HG02852 (cell line): ENCODE data around the gene KIF1B.
A peak's percentile ranks its signal among the peaks of the same experiment; 100 is the strongest.

ENCODE experiments used
- ATAC-seq: cut with Tn5 transposase; IDR thresholded peaks from one replicate; pipeline ENCODE4 v1.9.1; 2021; ENCODE audit warnings: mild to moderate bottlenecking, moderate library complexity; ENCODE audit not compliant: unreplicated experiment

Gene KIF1B

GRCh38 chr1:10209905-10210810, at the start of gene KIF1B:
Gene KIF1B, plus strand, starts transcription at chr1:10210570. Its CDS starts 21,759 bp downstream, at chr1:10232329.
- peak; percentile 98 for ATAC-seq

DNA sequence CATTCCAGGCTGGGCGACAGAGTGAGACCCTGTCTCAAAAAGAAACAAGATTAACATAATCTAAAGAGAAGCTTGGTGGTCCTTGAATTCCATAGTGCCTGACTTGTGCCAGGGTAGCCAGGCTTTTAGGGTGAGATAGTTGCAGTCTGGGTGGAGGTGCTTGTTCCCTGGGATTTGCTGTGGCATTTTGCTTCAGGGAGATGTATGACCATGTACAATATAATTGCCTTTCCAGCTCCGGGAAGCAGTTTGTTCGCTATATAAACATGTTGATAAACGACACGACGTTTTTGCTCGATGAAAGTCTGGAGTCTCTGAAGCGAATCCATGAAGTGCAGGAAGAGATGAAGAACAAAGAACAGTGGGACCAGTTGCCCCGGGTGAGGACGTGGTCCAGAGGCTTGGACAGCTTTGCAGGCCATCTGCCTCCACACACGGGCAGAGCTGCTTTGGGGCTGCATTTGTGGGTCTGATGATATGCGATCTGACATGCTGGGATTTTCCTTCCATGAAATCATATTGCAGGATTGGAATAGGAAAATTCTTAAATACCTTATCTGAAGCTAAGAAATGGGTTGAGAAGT, 49.4 kb upstream of the KIF1B start:
- no peak for ATAC-seq

GRCh38 chr1:10161541-10162290, 48.7 kb upstream of the KIF1B start:
- no peak for ATAC-seq

DNA sequence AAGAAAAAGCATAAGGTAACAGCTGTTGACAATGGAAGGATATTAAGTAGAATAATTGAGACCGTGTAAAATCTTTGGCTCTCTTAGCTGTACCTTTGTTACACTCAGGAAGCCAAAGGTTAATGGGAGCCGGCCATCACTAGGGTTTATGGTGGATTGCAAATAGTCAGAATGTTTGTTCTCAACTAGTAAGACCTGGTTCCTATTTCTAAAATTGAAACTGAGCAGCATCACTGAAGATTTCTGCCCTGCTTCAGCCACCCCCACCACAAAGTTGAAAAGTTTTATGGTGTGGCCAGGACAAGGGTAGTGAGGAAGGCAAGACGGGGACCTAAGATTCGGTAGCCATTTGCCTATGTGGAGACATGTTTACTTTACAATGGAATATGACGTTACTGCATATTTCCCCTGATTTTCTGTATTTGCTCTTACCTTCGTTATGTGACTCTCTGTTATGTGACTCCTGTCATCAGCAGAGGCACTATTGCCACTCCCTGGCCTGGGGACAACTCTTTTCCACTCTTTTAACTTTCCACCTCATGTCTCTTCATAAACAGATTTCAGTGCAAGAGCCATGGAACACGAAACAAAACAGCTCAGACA, 41.4 kb upstream of the KIF1B start:
- ATAC-seq: no peak

- ATAC-seq: no peak
Observed at GRCh38 chr1:10170239-10170574, 40.2 kb upstream of the KIF1B start.

GRCh38 chr1:10171105-10171767, 39.1 kb upstream of the KIF1B start:
- ATAC-seq: no peak

- no peak for ATAC-seq
Observed at GRCh38 chr1:10171995-10172669, 38.2 kb upstream of the KIF1B start.

DNA sequence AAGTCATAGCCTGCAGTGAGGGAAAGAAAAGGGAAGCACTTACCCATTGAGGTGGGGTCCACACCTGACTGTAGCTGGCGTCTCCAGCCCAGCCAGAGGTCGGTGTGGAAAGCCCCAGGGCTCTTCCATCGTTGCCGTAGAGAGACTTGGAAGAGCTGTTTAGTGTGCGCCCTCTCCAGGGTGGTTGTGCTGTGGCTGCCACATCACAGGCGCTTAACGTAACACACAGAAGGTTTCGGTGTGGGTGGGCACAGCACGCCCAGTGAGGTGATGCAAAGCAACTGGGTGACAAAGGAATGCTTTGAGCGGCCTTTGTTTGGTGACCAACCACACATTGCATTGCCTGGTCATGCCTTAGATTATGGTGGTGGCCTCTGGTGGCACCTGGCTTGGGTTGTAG, 36.8 kb upstream of the KIF1B start:
- no peak for ATAC-seq

- no peak for ATAC-seq
Observed at GRCh38 chr1:10177876-10178275, 32.5 kb upstream of the KIF1B start.

DNA sequence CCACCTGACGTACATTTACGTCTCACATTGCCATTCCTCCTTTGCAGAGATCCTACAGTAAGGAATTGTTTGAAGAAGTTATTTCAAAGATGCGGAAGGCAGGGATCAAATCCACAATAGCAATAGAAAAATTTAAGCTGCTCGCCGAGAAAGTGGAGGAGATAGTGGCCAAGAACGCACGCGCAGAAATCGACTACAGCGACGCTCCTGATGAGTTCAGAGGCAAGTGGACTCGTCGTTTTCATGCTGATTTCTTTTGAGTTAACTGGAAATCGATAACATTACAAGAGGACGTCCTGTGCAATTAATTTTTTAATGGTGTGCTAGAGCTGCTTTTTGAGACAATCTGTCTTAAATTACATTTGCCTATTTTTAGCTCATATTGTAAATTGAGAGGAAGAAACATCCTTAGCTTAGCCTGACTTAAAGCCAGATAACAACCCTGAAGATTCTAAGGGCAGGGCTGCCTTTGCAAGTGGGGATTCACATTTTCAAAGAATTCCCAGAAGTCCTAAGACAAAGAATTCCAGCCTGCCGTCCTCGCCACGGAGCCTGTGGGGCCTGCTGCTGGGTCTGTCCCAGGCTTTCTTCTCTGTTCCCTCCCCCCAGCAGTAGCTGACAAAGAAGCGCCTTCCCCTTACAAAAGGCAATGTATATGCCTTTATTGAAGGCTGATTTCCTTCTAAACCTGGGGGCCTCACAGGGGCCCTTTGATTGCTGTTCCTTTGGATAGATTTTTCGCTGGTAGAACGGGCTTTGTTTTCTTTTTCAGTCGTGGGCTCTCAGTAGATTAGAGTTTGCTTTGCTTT, 31.6 kb upstream of the KIF1B start:
- no peak for ATAC-seq

GRCh38 chr1:10179406-10180091, 30.8 kb upstream of the KIF1B start:
- no peak for ATAC-seq

DNA sequence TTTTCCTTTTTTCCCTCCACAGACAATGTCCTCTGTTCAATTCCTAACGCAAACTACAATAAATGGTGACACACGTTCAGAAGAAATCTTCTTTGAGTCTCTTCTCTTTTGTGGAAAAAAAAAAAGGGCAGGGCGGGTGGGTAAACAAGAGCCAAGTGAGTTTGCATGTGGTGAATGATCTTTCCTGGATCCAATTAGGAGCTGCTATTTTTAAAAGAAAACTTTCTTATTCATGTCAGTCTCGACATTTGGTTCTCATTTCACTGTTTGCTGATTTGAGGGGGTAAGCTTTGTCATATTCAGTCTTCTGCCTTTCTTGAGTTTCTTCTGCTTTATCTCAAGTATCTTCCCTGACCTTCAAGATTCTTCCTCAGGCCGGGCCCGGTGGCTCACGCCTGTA, 29.2 kb upstream of the KIF1B start:
- no peak for ATAC-seq

- no peak for ATAC-seq
Observed at GRCh38 chr1:10185759-10186158, 24.6 kb upstream of the KIF1B start.

- no peak for ATAC-seq
Observed at GRCh38 chr1:10186331-10187025, 23.9 kb upstream of the KIF1B start.

GRCh38 chr1:10187026-10187334, 23.4 kb upstream of the KIF1B start:
- ATAC-seq: no peak

DNA sequence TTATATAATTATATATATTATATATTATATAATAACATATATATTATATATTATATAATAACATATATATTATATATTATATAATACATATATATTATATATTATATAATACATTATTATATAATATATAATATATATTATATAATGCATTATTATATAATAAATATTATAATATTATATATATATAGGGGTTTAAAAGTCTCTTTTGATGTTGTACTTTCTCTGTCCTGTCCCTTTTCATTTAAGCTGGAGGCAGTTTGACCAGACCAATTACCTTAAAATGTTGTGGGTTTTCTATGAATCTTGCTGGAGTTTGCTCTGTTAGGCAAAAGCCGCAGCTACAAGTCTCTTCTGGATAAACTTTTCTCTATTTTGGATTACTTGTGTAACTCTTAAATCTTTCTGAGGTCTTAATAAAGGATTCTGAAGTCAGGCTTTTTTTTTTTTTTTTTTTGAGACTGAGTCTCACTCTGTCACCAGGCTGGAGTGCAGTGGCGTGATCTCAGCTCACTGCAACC, 22.2 kb upstream of the KIF1B start:
- ATAC-seq: no peak

DNA sequence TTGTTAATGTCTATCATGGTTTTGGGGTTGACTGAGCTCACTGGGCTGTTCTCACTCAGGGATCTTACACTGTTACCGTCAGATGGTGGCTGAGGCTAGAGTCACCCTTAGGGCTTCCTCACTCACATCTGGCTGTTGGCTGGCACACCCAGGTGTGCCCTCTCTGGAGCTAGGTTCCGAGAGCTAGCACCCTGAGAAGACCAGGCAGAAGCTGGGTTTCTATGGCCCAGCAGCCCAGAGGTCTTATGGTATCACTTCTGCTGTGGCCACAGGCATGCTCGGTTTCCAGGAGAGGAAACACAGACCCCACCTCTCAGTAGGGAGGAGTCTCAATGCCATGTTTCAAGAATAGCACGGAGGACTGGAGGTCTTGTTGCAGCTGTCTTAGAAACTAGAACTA, 20.7 kb upstream of the KIF1B start:
- no peak for ATAC-seq

DNA sequence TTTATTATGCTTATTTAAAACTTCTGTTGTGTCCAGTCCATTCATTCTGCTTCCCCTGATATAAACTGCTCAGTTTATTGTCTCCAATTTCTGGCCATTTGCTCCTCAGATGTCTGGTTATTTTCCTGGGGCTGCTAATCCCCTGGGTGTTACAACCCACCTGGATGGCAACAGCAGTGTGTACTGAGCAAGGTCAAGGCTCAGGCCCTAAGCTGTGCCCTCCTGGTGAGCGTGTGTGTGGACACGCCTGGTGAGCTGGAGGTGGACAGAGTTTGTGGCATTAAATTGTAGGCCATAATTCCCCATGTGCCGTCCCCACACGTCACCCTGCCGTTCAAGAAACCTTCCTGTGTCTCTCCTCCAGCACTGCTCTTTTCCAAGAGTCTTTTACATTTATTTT, 18.1 kb upstream of the KIF1B start:
- ATAC-seq: no peak
